Muscle of leg (tissue), 11 donors: Measurements from ENCODE around the gene RBM20. TPM values are rescaled to one million over a fixed set of nuclear protein-coding genes. Genes with fewer than 3 reads are reported as not detected.

Experiments
- DNase-seq: peaks from one replicate; pipeline ENCODE4 v3.0.0; 2013
- H3K27ac ChIP-seq: one replicate; pipeline ENCODE4 v1.5.1; 2013; ENCODE audit warnings: mild to moderate bottlenecking, low read length, control low read depth
- H3K27me3 ChIP-seq: one replicate; pipeline ENCODE4 v1.6.1; 2013; ENCODE audit warnings: low read length; ENCODE audit not compliant: control insufficient read depth, insufficient read depth
- H3K36me3 ChIP-seq: one replicate; pipeline ENCODE4 v1.6.1; 2013; ENCODE audit warnings: low read length; ENCODE audit not compliant: control insufficient read depth, insufficient read depth
- H3K4me1 ChIP-seq: one replicate; pipeline ENCODE4 v1.6.1; 2013; ENCODE audit warnings: low read length; ENCODE audit not compliant: control insufficient read depth, insufficient read depth
- H3K4me3 ChIP-seq: one replicate; pipeline ENCODE4 v1.5.1; 2013; ENCODE audit warnings: low read length, control low read depth
- H3K9me3 ChIP-seq: replicated peaks from 2 replicates; pipeline ENCODE4 v1.6.1; 2013; ENCODE audit warnings: low read depth, low read length; ENCODE audit not compliant: control insufficient read depth
- WGBS: methylation state at CpG from one replicate; pipeline ENCODE4 v1.1.5; 2013; ENCODE audit warnings: missing lambda C conversion rate; ENCODE audit not compliant: insufficient coverage; 5-methylcytosine and 5-hydroxymethylcytosine counted together
- polyA plus RNA-seq, 8 donors: library from polyadenylated mRNA; unstranded; fragments of 120-200 nt; gene quantifications; one replicate each; pipeline versions ENCODE4 v1.2.1 to v1.2.3, GENCODE V29; 2013; ENCODE audit warnings: inconsistent platforms in 1 of 8, low replicate concordance in 1 of 8; ENCODE audit not compliant: insufficient read length in 8 of 8, insufficient read depth in 1 of 8
- total RNA-seq: library from RNA; stranded (reverse); fragments of 120-200 nt; gene quantifications from one replicate; pipeline ENCODE4 v1.2.4, GENCODE V29; 2013

Gene RBM20
- total and polyA plus RNA-seq, 9 donors, result 6.5 to 17.0 (median 9.8) TPM

GRCh38 chr10:110612629-110613028 is 31.5 kb upstream of the RBM20 start:
- no peaks in the 10 kb centered on the region for H3K27me3 ChIP-seq
- H3K36me3 ChIP-seq, result no peaks in the 10 kb centered on the region
- 80% methylated on average over 2 of the region's 4 CpGs for WGBS
- DNase-seq, result no peak
- H3K27ac ChIP-seq, result no peak overlapping the region
- H3K4me1 ChIP-seq, result peaks cover 13% of the 10 kb centered on the region
- no peaks in the 10 kb centered on the region for H3K9me3 ChIP-seq
- H3K4me3 ChIP-seq, result no peak overlapping the region

GRCh38 chr10:110613341-110613995 is 30.7 kb upstream of the RBM20 start:
- H3K36me3 ChIP-seq, result no peaks in the 10 kb centered on the region
- DNase-seq, result no peak
- H3K27me3 ChIP-seq, result no peaks in the 10 kb centered on the region
- 37% methylated on average over 2 of the region's 8 CpGs for WGBS
- no peaks in the 10 kb centered on the region for H3K9me3 ChIP-seq
- no peak overlapping the region for H3K27ac ChIP-seq
- no peak overlapping the region for H3K4me3 ChIP-seq
- H3K4me1 ChIP-seq, result peaks cover 21% of the 10 kb centered on the region

- Histone ChIP-seq H3K9me3 (no peaks in the 10 kb centered on the region), H3K4me3 (no peak overlapping the region), H3K27ac (no peak overlapping the region), H3K36me3 (no peaks in the 10 kb centered on the region), H3K4me1 (peaks cover 27% of the 10 kb centered on the region), H3K27me3 (no peaks in the 10 kb centered on the region)
- WGBS, result 90% methylated on average over 2 of the region's 9 CpGs
- no peak for DNase-seq
These were observed 30.1 kb upstream of the RBM20 start for GRCh38 chr10:110613996-110614495.

GRCh38 chr10:110615057-110615747 is 28.9 kb upstream of the RBM20 start:
- no peaks in the 10 kb centered on the region for H3K27me3 ChIP-seq
- DNase-seq, result peak; percentile 17
- H3K4me3 ChIP-seq, result no peak overlapping the region
- WGBS, result no CpG with 5 or more reads among the region's 2 CpGs
- no peak overlapping the region for H3K27ac ChIP-seq
- H3K4me1 ChIP-seq, result peaks cover 37% of the 10 kb centered on the region
- H3K9me3 ChIP-seq, result no peaks in the 10 kb centered on the region
- no peaks in the 10 kb centered on the region for H3K36me3 ChIP-seq

- no peaks in the 10 kb centered on the region for H3K36me3 ChIP-seq
- H3K27me3 ChIP-seq, result no peaks in the 10 kb centered on the region
- WGBS, result no CpG with 5 or more reads among the region's 5 CpGs
- H3K9me3 ChIP-seq, result no peaks in the 10 kb centered on the region
- H3K4me1 ChIP-seq, result peaks cover 39% of the 10 kb centered on the region
- no peak for DNase-seq
- no peak overlapping the region for H3K4me3 ChIP-seq
- H3K27ac ChIP-seq, result no peak overlapping the region
These were observed 27.6 kb upstream of the RBM20 start for GRCh38 chr10:110616493-110617033.

GRCh38 chr10:110617425-110618229 is 26.5 kb upstream of the RBM20 start:
- WGBS, result 78% methylated on average over 4 of the region's 7 CpGs
- Histone ChIP-seq H3K4me1 (peaks cover 39% of the 10 kb centered on the region), H3K4me3 (no peak overlapping the region), H3K36me3 (no peaks in the 10 kb centered on the region), H3K27me3 (no peaks in the 10 kb centered on the region), H3K9me3 (no peaks in the 10 kb centered on the region), H3K27ac (peak overlapping the region; percentile 39)
- peak; percentile 75 for DNase-seq

GRCh38 chr10:110618230-110618610 is 25.9 kb upstream of the RBM20 start:
- DNase-seq, result no peak
- H3K4me1 ChIP-seq, result peaks cover 39% of the 10 kb centered on the region
- peak overlapping the region; percentile 39 for H3K27ac ChIP-seq
- WGBS, result no CpG with 5 or more reads among the region's 5 CpGs
- no peaks in the 10 kb centered on the region for H3K36me3 ChIP-seq
- no peaks in the 10 kb centered on the region for H3K27me3 ChIP-seq
- no peak overlapping the region for H3K4me3 ChIP-seq
- no peaks in the 10 kb centered on the region for H3K9me3 ChIP-seq

GRCh38 chr10:110619514-110620397 is 24.4 kb upstream of the RBM20 start:
- Histone ChIP-seq H3K27me3 (no peaks in the 10 kb centered on the region), H3K27ac (no peak overlapping the region), H3K9me3 (no peaks in the 10 kb centered on the region), H3K4me3 (no peak overlapping the region), H3K4me1 (peaks cover 39% of the 10 kb centered on the region), H3K36me3 (no peaks in the 10 kb centered on the region)
- WGBS, result no CpG with 5 or more reads among the region's 3 CpGs
- DNase-seq, result peak; percentile 53

- no peak for DNase-seq
- Histone ChIP-seq H3K4me1 (peaks cover 34% of the 10 kb centered on the region), H3K27ac (no peak overlapping the region), H3K9me3 (no peaks in the 10 kb centered on the region), H3K27me3 (no peaks in the 10 kb centered on the region), H3K4me3 (no peak overlapping the region), H3K36me3 (no peaks in the 10 kb centered on the region)
- WGBS, result no CpG with 5 or more reads among the region's 2 CpGs
These were observed 23.8 kb upstream of the RBM20 start for GRCh38 chr10:110620398-110620719.
